GM23338 (cell line): ENCODE data around the gene CHCT1. TPM values are rescaled to one million over a fixed set of nuclear protein-coding genes. Genes with fewer than 3 reads are reported as not detected.

Source experiments
- ATAC-seq: fragments of 200-7000 bp; cut with Tn5 transposase; 3 replicates; pipeline ENCODE4 v1.9.1; 2020
- DNase-seq: peaks from one replicate; pipeline ENCODE4 v3.0.0-alpha.2; 2015; ENCODE audit warnings: low spot score
- H2AFZ ChIP-seq: fragments of 200-600 bp; sonication (generic); 2 replicates; pipeline ENCODE4 v1.8.0; 2016; ENCODE audit warnings: antibody characterized with exemption, mild to moderate bottlenecking, moderate library complexity
- H3F3A ChIP-seq: fragments of 200-600 bp; sonication (generic); replicated peaks from 2 replicates; pipeline ENCODE4 v1.8.0; 2017; ENCODE audit warnings: antibody characterized with exemption, mixed run types, low read depth
- H3K27ac ChIP-seq: fragments of 200-600 bp; sonication (generic); 2 replicates; pipeline ENCODE4 v1.6.1; 2016; ENCODE audit warnings: low read depth
- H3K27me3 ChIP-seq: fragments of 200-600 bp; sonication (generic); 2 replicates; pipeline ENCODE4 v1.8.0; 2016; ENCODE audit warnings: mild to moderate bottlenecking, mixed run types, moderate library complexity; ENCODE audit not compliant: insufficient read depth
- H3K36me3 ChIP-seq: fragments of 200-600 bp; sonication (generic); 2 replicates; pipeline ENCODE4 v1.8.0; 2016; ENCODE audit warnings: mild to moderate bottlenecking; ENCODE audit not compliant: insufficient read depth
- H3K4me1 ChIP-seq: fragments of 200-600 bp; sonication (generic); 2 replicates; pipeline ENCODE4 v1.8.0; 2016; ENCODE audit warnings: mild to moderate bottlenecking, moderate library complexity; ENCODE audit not compliant: insufficient read depth
- H3K4me2 ChIP-seq: fragments of 200-600 bp; sonication (generic); 2 replicates; pipeline ENCODE4 v1.7.1; 2017; ENCODE audit warnings: mixed run types
- H3K4me3 ChIP-seq: fragments of 200-600 bp; sonication (generic); 2 replicates; pipeline ENCODE4 v1.6.1; 2016; ENCODE audit warnings: mixed run types
- H3K79me2 ChIP-seq: fragments of 200-600 bp; sonication (generic); replicated peaks from 2 replicates; pipeline ENCODE4 v1.8.0; 2017; ENCODE audit warnings: mild to moderate bottlenecking; ENCODE audit not compliant: insufficient read depth
- H3K9me2 ChIP-seq: fragments of 200-600 bp; sonication (generic); 2 replicates; pipeline ENCODE4 v1.8.0; 2017; ENCODE audit not compliant: insufficient read depth
- H4K20me1 ChIP-seq: fragments of 200-600 bp; sonication (generic); replicated peaks from 2 replicates; pipeline ENCODE4 v1.8.0; 2017; ENCODE audit warnings: mild to moderate bottlenecking; ENCODE audit not compliant: insufficient read depth
- H3K27ac Mint-ChIP-seq: 2 replicates; pipeline ENCODE4 v1.8.0; 2020; ENCODE audit warnings: inconsistent platforms, mild to moderate bottlenecking, moderate library complexity, mixed read lengths
- H3K27me3 Mint-ChIP-seq: 3 replicates; pipeline ENCODE4 v1.8.0; 2022; ENCODE audit warnings: low read depth, mild to moderate bottlenecking, moderate library complexity, mixed read lengths, inconsistent platforms; ENCODE audit not compliant: insufficient read depth, poor library complexity
- H3K36me3 Mint-ChIP-seq: 3 replicates; pipeline ENCODE4 v1.8.0; 2021; ENCODE audit warnings: low read depth, mild to moderate bottlenecking, inconsistent platforms, moderate library complexity, mixed read lengths
- H3K4me1 Mint-ChIP-seq: 3 replicates; pipeline ENCODE4 v1.8.0; 2020; ENCODE audit warnings: mild to moderate bottlenecking, inconsistent platforms, mixed read lengths
- H3K4me3 Mint-ChIP-seq: 3 replicates; pipeline ENCODE4 v1.8.0; 2021; ENCODE audit warnings: moderate library complexity, mild to moderate bottlenecking, inconsistent platforms, mixed read lengths
- H3K9me3 Mint-ChIP-seq: 3 replicates; pipeline ENCODE4 v1.8.0; 2020; ENCODE audit warnings: moderate library complexity, mild to moderate bottlenecking, inconsistent platforms, mixed read lengths
- CREB1 ChIP-seq: fragments of 250-450 bp; sonication (Bioruptor Pico); IDR thresholded peaks from 2 replicates; pipeline ENCODE4 v1.5.0; 2020; ENCODE audit warnings: low read depth, mild to moderate bottlenecking, moderate library complexity
- CTCF ChIP-seq, 2 experiments: fragments of 200-600 bp in 1 of 2; sonication (generic) in 1 of 2; conservative IDR thresholded peaks; 2 replicates each; pipeline versions ENCODE4 v1.5.1 to v1.6.1; 2016 to 2017; ENCODE audit warnings: antibody characterized with exemption in 2 of 2, low read depth in 2 of 2, mild to moderate bottlenecking in 2 of 2, moderate library complexity in 1 of 2
- EZH2 ChIP-seq: fragments of 200-600 bp; sonication (generic); IDR thresholded peaks from one replicate; pipeline ENCODE4 v1.8.0; 2017; ENCODE audit warnings: antibody characterized with exemption, mild to moderate bottlenecking, low read depth; ENCODE audit not compliant: unreplicated experiment
- EZH2phosphoT487 ChIP-seq: fragments of 200-600 bp; sonication (generic); IDR thresholded peaks from one replicate; pipeline ENCODE4 v1.8.1; 2018; ENCODE audit warnings: antibody characterized with exemption; ENCODE audit not compliant: unreplicated experiment
- NANOG ChIP-seq: IDR thresholded peaks from 2 replicates; pipeline ENCODE4 v1.6.1; 2016; ENCODE audit warnings: antibody characterized with exemption, borderline replicate concordance
- POLR2AphosphoS5 ChIP-seq: IDR thresholded peaks from 2 replicates; pipeline ENCODE4 v1.6.1; 2016; ENCODE audit warnings: antibody characterized with exemption, low read depth
- REST ChIP-seq: IDR thresholded peaks from one replicate; pipeline ENCODE4 v1.6.1; 2018; ENCODE audit warnings: antibody characterized with exemption; ENCODE audit not compliant: unreplicated experiment
- STAT1 ChIP-seq: IDR thresholded peaks from one replicate; pipeline ENCODE4 v1.6.1; 2016; ENCODE audit warnings: antibody characterized with exemption; ENCODE audit not compliant: unreplicated experiment
- ZNF114 ChIP-seq: fragments of 250-450 bp; sonication (Bioruptor Pico); IDR thresholded peaks from 2 replicates; pipeline ENCODE4 v1.5.0; 2020; ENCODE audit warnings: mild to moderate bottlenecking, moderate library complexity
- ZNF331 ChIP-seq: fragments of 250-450 bp; sonication (Bioruptor Pico); IDR thresholded peaks from 2 replicates; pipeline ENCODE4 v1.5.0; 2020; ENCODE audit warnings: low read depth, mild to moderate bottlenecking, moderate library complexity
- polyA plus RNA-seq: library from polyadenylated mRNA; unstranded; fragments of >200 nt; fragmentation: Nextera tagmentation; extraction: Ambion mirVana; gene quantifications from 2 replicates; pipeline ENCODE4 v1.2.1, GENCODE V29; 2016
- total RNA-seq: library from RNA; depleted of rRNA; stranded (reverse); fragments of >200 nt; shearing (Covaris generic); gene quantifications from 2 replicates; pipeline ENCODE4 v1.2.3, GENCODE V29; 2014
- TF ChIP-seq, protein P1 (sequence below): IDR thresholded peaks from 2 replicates; pipeline ENCODE4 v1.6.1; 2016; ENCODE audit warnings: antibody characterized with exemption

The CHCT1 gene
- total and polyA plus RNA-seq, 2 experiments from 2014 or later: 0.61 TPM; not detected in 1

- TF ChIP-seq REST: no peak
Observed at GRCh38 chr17:60401819-60402218, 20.5 kb upstream of the CHCT1 start (continued).

GRCh38 chr17:60403523-60403810 lies 18.8 kb upstream of the CHCT1 start:
- Histone ChIP-seq H4K20me1 (no peaks in the 10 kb centered on the region), H3K27me3 (no peaks in the 10 kb centered on the region), H3K4me1 (no peaks in the 10 kb centered on the region), H3K27ac (no peak overlapping the region; the same call in 1 of the 2 replicates), H3F3A (no peaks in the 10 kb centered on the region), H3K4me3 (no peak overlapping the region), H3K9me2 (no peaks in the 10 kb centered on the region), H3K4me2 (no peak overlapping the region), H3K79me2 (no peaks in the 10 kb centered on the region), H2AFZ (peak overlapping the region; percentile 29; the same call in 1 of the 2 replicates), H3K36me3 (no peaks in the 10 kb centered on the region)
- no peak for ATAC-seq
- Mint-ChIP-seq H3K27me3 (no peaks in the 10 kb centered on the region), H3K4me1 (no peaks in the 10 kb centered on the region; the same call in 1 of the 3 replicates), H3K36me3 (peaks cover under 1% of the 10 kb centered on the region; the same call in 1 of the 3 replicates), H3K4me3 (no peak overlapping the region), H3K9me3 (peaks cover 3% of the 10 kb centered on the region; the same call in 1 of the 3 replicates), H3K27ac (no peak overlapping the region)
- no peak for TF ChIP-seq NANOG
- no peak for TF ChIP-seq REST
- TF ChIP-seq CREB1: no peak
- TF ChIP-seq ZNF114 (CRISPR knock-in tag): no peak
- TF ChIP-seq EZH2phosphoT487: no peak
- TF ChIP-seq CTCF (conservative IDR thresholded peaks at IDR 0.05; ENCODE audit: low read depth in 2 of 2): no peak
- TF ChIP-seq POLR2AphosphoS5: no peak
- TF ChIP-seq, protein P1, sequence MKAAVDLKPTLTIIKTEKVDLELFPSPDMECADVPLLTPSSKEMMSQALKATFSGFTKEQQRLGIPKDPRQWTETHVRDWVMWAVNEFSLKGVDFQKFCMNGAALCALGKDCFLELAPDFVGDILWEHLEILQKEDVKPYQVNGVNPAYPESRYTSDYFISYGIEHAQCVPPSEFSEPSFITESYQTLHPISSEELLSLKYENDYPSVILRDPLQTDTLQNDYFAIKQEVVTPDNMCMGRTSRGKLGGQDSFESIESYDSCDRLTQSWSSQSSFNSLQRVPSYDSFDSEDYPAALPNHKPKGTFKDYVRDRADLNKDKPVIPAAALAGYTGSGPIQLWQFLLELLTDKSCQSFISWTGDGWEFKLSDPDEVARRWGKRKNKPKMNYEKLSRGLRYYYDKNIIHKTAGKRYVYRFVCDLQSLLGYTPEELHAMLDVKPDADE: no peak
- TF ChIP-seq EZH2: no peak
- no peak for TF ChIP-seq STAT1
- TF ChIP-seq ZNF331 (CRISPR knock-in tag): no peak
- no peak for DNase-seq
